B cell (primary cell): Measurements from ENCODE around the gene ELK3.

Experiments
- CTCF ChIP-seq: fragments of 200-600 bp; IDR thresholded peaks from one replicate; pipeline ENCODE4 v1.8.0; 2022; ENCODE audit warnings: antibody characterized with exemption, mild to moderate bottlenecking
- EZH2 ChIP-seq: IDR thresholded peaks from 2 replicates; pipeline ENCODE4 v1.6.1; 2012; ENCODE audit warnings: borderline replicate concordance, low read depth, mild to moderate bottlenecking, moderate library complexity, low read length; ENCODE audit not compliant: insufficient read depth, poor library complexity, severe bottlenecking

GRCh38 chr12:96230646-96231045, 36.5 kb downstream of the ELK3 start:
- TF ChIP-seq CTCF (no peak), EZH2 (no peak)
